Measurements from ENCODE around the gene FNDC3B.

FNDC3B gene

GRCh38 chr3:172189213-172189612 is 149.8 kb downstream of the FNDC3B start:
- no peak for TF ChIP-seq CTCF (IDR thresholded peaks at IDR 0.05)

DNA sequence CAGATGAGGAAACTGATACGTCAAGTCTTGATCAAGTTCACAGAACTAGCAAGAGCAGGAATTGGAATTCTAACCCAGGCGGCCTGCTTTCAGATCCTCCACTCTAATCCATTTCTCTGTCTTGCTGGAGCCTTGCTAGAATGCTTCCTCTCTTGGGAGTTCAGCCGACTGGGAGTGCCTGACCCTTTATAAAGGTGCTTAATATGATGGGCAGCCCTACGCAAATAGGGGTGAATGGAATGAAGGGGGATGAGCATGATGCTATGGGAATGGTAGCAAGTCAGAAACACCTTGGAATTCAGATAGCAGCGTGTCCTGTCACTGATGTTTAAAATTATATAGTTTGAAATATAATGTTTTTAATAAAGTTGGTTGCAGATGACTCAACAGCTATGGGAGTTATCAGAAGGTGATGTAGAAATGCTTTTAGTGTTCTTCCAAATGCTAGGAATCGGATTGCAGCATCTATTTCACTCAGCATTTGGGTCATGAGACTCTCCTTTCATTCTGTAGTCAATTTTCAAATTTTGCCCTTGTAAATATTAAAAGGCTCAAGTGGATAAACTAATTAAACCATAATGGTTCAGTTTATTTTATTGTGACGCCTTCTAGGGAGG is 150.7 kb downstream of the FNDC3B start:
- DNase-seq (ENCODE audit: low spot score): no peak
- no peak for TF ChIP-seq CTCF (IDR thresholded peaks at IDR 0.05)
- H3K27ac ChIP-seq: peak overlapping the region in 1 of 2 donors; percentile 10

More at GRCh38 chr3:172189213-172189612, 149.8 kb downstream of the FNDC3B start:
- no peak for DNase-seq (ENCODE audit: low spot score)
- no peak overlapping the region for H3K4me3 ChIP-seq
- H3K27ac ChIP-seq: no peak overlapping the region

GRCh38 chr3:172190980-172191379 is 151.6 kb downstream of the FNDC3B start:
- TF ChIP-seq CTCF (IDR thresholded peaks at IDR 0.05): no peak
- DNase-seq (ENCODE audit: low spot score): no peak
- Histone ChIP-seq H3K27ac (no peak overlapping the region), H3K4me3 (no peak overlapping the region)

More for the DNA sequence above, 150.7 kb downstream of the FNDC3B start:
- no peak overlapping the region for H3K4me3 ChIP-seq

- no peak for DNase-seq (ENCODE audit: low spot score)
- TF ChIP-seq CTCF (IDR thresholded peaks at IDR 0.05): no peak
- H3K27ac ChIP-seq: no peak overlapping the region
- no peak overlapping the region for H3K4me3 ChIP-seq
Observed at GRCh38 chr3:172191629-172192028, 152.3 kb downstream of the FNDC3B start.

DNA sequence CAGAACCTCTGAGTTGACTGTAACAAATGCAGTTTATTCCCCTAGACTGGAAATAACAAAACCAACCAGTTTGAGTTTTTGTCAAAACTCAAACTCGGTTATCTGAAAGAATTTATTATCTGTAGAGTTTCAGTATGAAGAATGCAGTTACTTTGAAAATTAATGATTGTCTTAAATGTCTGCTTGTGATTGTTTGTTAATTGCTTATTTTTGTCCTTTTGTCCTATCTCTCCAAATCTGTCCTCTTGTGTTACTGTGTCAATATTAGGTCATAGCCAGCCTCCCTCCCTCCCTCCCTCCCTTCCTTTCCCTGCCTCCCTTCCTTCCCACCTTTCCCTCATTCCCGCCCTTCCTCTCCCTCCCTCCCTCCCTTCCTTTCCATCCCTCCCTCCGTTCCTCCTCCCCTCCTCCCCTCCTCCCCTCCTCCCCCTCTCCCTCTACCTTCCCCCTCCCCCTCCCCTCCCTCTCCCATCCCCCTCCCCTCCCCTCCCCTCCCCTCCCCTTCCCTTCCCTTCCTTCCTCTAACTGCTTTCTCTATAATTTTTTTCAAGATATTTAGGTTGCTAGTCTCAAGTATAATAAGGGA is 153.5 kb downstream of the FNDC3B start:
- H3K27ac ChIP-seq: no peak overlapping the region
- no peak for TF ChIP-seq CTCF (IDR thresholded peaks at IDR 0.05)

DNA sequence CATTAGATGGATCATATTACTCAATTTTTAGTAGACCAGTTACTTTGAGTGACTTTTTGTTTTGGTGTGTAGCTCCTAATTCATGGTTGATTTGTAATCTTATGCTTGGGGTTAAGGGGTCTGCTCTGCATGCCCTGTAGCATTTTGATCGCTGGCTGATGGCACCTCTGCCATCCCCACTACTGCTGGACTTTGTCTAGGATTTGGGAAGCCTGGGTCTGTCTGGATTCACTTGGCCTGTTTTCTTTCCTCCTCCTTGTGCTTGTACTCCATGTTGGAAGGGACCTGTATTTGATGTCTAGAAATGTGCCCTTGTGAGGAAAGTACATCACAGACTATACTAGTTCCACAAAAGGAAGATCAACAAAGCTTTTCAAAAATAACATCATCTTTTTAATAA is 154.1 kb downstream of the FNDC3B start:
- TF ChIP-seq CTCF (IDR thresholded peaks at IDR 0.05): no peak
- Histone ChIP-seq H3K4me3 (no peak overlapping the region), H3K27ac (no peak overlapping the region)
- DNase-seq (ENCODE audit: low spot score): no peak

More for the DNA sequence above, 153.5 kb downstream of the FNDC3B start:
- no peak for DNase-seq (ENCODE audit: low spot score)
- no peak overlapping the region for H3K4me3 ChIP-seq

Data from coronary artery (tissue), 2 donors.